WTC11 (cell line): ENCODE data around the gene HDAC5. TPM values are rescaled to one million over a fixed set of nuclear protein-coding genes. Genes with fewer than 3 reads are reported as not detected.
"Not testable (repeated sequence)": the region's sequence is repeated elsewhere in the genome, so short reads cannot be mapped to it uniquely, and the experiment has no call there.

Source experiments
- ATAC-seq: fragments of 200-7000 bp; cut with Tn5 transposase; 2 replicates; pipeline ENCODE4 v1.10.0; 2021; ENCODE audit warnings: mild to moderate bottlenecking, moderate library complexity
- CTCF ChIA-PET: fragments of 300-600 bp; sonication (Branson Sonifier 250); formaldehyde crosslinking; loops from one replicate; lab custom pipeline; 2021; ENCODE audit warnings: antibody characterized with exemption; lab: Charles Lee
- POLR2A ChIA-PET: fragments of 350-600 bp; sonication (Branson Sonifier 250); formaldehyde crosslinking; loops from one replicate; lab custom pipeline; 2021; ENCODE audit warnings: antibody characterized with exemption; lab: Charles Lee
- DNase-seq: peaks from one replicate; pipeline ENCODE4 v3.0.0; 2021; ENCODE audit warnings: low spot score
- H3K27ac Mint-ChIP-seq: 2 replicates; pipeline ENCODE4 v1.8.0; 2021; ENCODE audit warnings: mixed read lengths
- H3K27me3 Mint-ChIP-seq: 2 replicates; pipeline ENCODE4 v1.8.0; 2021; ENCODE audit warnings: low read depth, mild to moderate bottlenecking, moderate library complexity, mixed read lengths
- H3K36me3 Mint-ChIP-seq: 2 replicates; pipeline ENCODE4 v1.8.0; 2021; ENCODE audit warnings: mixed read lengths
- H3K4me1 Mint-ChIP-seq: 2 replicates; pipeline ENCODE4 v1.8.0; 2022; ENCODE audit warnings: mixed read lengths
- H3K4me3 Mint-ChIP-seq: 2 replicates; pipeline ENCODE4 v1.8.0; 2021; ENCODE audit warnings: mild to moderate bottlenecking, moderate library complexity, mixed read lengths
- H3K9me3 Mint-ChIP-seq: 2 replicates; pipeline ENCODE4 v1.8.0; 2021; ENCODE audit warnings: mixed read lengths
- CREB1 ChIP-seq: sonication (generic); formaldehyde crosslinking; IDR thresholded peaks from 2 replicates; pipeline ENCODE4 v1.8.0; 2023; ENCODE audit warnings: mild to moderate bottlenecking, missing genetic modification reagents
- CTCF ChIP-seq: fragments of 200-600 bp; IDR thresholded peaks from 2 replicates; pipeline ENCODE4 v1.8.0; 2022; ENCODE audit warnings: antibody characterized with exemption
- EMX1 ChIP-seq: fragments of 250-450 bp; sonication (Bioruptor Pico); IDR thresholded peaks from 2 replicates; pipeline ENCODE4 v1.8.0; 2021; ENCODE audit warnings: mild to moderate bottlenecking
- FOXP4 ChIP-seq: sonication (generic); formaldehyde crosslinking; IDR thresholded peaks from 2 replicates; pipeline ENCODE4 v1.8.0; 2022; ENCODE audit warnings: mild to moderate bottlenecking, missing genetic modification reagents
- GTF2I ChIP-seq: fragments of 250-450 bp; sonication (Bioruptor Pico); conservative IDR thresholded peaks from 2 replicates; pipeline ENCODE4 v1.4.0; 2021; ENCODE audit warnings: mild to moderate bottlenecking
- MXD4 ChIP-seq: fragments of 250-450 bp; sonication (Bioruptor Pico); IDR thresholded peaks from 2 replicates; pipeline ENCODE4 v1.8.0; 2021; ENCODE audit warnings: mild to moderate bottlenecking, moderate library complexity, borderline replicate concordance
- NR1H2 ChIP-seq: sonication (generic); formaldehyde crosslinking; IDR thresholded peaks from 2 replicates; pipeline ENCODE4 v1.9.0; 2021; ENCODE audit warnings: mild to moderate bottlenecking, moderate library complexity, missing genetic modification reagents
- NR2C2 ChIP-seq: sonication (generic); formaldehyde crosslinking; IDR thresholded peaks from 2 replicates; pipeline ENCODE4 v1.8.0; 2022; ENCODE audit warnings: mild to moderate bottlenecking, missing genetic modification reagents
- SOX15 ChIP-seq: fragments of 250-450 bp; sonication (Bioruptor Pico); IDR thresholded peaks from 2 replicates; pipeline ENCODE4 v1.9.0; 2021; ENCODE audit warnings: mild to moderate bottlenecking
- USF2 ChIP-seq: sonication (generic); formaldehyde crosslinking; IDR thresholded peaks from 2 replicates; pipeline ENCODE4 v1.8.1; 2023; ENCODE audit warnings: mild to moderate bottlenecking, missing genetic modification reagents, moderate library complexity
- ZNF138 ChIP-seq: sonication (generic); formaldehyde crosslinking; conservative IDR thresholded peaks from 2 replicates; pipeline ENCODE4 v1.8.1; 2022; ENCODE audit warnings: mild to moderate bottlenecking, moderate library complexity, missing genetic modification reagents
- ZNF396 ChIP-seq: fragments of 250-450 bp; sonication (Bioruptor Pico); IDR thresholded peaks from 2 replicates; pipeline ENCODE4 v1.8.0; 2021; ENCODE audit warnings: mild to moderate bottlenecking, moderate library complexity, borderline replicate concordance
- ZNF416 ChIP-seq: fragments of 250-450 bp; sonication (Bioruptor Pico); IDR thresholded peaks from 2 replicates; pipeline ENCODE4 v1.9.0; 2021; ENCODE audit warnings: mild to moderate bottlenecking, inconsistent platforms
- total RNA-seq: library from RNA; stranded (reverse); gene quantifications from 3 replicates; pipeline ENCODE4 v1.2.3, GENCODE V29; 2021
- TF ChIP-seq, protein P1 (sequence below): sonication (generic); formaldehyde crosslinking; IDR thresholded peaks from 2 replicates; pipeline ENCODE4 v1.8.1; 2022; ENCODE audit warnings: low read depth, mild to moderate bottlenecking, moderate library complexity, missing genetic modification reagents, borderline replicate concordance
- TF ChIP-seq, protein P2 (sequence below): sonication (generic); formaldehyde crosslinking; IDR thresholded peaks from 2 replicates; pipeline ENCODE4 v1.8.0; 2023; ENCODE audit warnings: missing genetic modification reagents, mild to moderate bottlenecking, borderline replicate concordance
- TF ChIP-seq, protein P3 (sequence below): sonication (generic); formaldehyde crosslinking; IDR thresholded peaks from 2 replicates; pipeline ENCODE4 v1.8.0; 2022; ENCODE audit warnings: mild to moderate bottlenecking, missing genetic modification reagents
- TF ChIP-seq, protein P4 (sequence below): sonication (generic); formaldehyde crosslinking; IDR thresholded peaks from 2 replicates; pipeline ENCODE4 v1.8.1; 2022; ENCODE audit warnings: low read depth, missing genetic modification reagents, borderline replicate concordance

The HDAC5 gene
- total RNA-seq, 1 experiment from 2014 or later, result 61.6 TPM

- TF ChIP-seq, protein P1, sequence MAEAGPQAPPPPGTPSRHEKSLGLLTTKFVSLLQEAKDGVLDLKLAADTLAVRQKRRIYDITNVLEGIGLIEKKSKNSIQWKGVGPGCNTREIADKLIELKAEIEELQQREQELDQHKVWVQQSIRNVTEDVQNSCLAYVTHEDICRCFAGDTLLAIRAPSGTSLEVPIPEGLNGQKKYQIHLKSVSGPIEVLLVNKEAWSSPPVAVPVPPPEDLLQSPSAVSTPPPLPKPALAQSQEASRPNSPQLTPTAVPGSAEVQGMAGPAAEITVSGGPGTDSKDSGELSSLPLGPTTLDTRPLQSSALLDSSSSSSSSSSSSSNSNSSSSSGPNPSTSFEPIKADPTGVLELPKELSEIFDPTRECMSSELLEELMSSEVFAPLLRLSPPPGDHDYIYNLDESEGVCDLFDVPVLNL, result no peak
These were observed 74.0 kb downstream of the HDAC5 start (continued) for GRCh38 chr17:44049294-44050060.

DNA sequence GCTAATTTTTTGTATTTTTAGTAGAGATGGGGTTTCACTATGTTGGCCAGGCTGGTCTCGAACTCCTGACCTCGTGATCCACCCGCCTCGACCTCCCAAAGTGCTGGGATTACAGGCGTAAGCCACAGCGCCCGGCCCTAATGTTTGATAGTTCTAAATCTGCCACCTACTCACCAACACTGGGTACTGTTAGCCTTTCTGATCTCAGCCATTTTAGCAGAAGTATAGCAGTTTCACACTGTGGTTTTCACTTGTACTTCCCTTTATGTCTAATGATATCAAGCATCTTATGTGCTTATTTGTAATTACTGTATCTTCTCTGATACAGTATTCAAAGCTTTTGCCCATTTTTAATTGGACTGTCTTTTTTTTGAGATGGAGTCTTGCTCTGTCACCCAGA lies 76.5 kb downstream of the HDAC5 start:
- DNase-seq, ATAC-seq, H3K9me3 Mint-ChIP-seq, H3K4me3 Mint-ChIP-seq, H3K27me3 Mint-ChIP-seq, POLR2A ChIA-PET: not testable (repeated sequence)
- peaks cover 37% of the 10 kb centered on the region for H3K36me3 Mint-ChIP-seq
- CTCF ChIA-PET, result interaction anchor here (0.7 kb wide), 1 partner anchor 37 kb away, joined by 4 read pairs; no protein-coding TSS in a partner anchor
- H3K27ac Mint-ChIP-seq, result peak overlapping the region; percentile 57; the same call in 1 of the 2 replicates
- peaks cover 16% of the 10 kb centered on the region for H3K4me1 Mint-ChIP-seq

DNA sequence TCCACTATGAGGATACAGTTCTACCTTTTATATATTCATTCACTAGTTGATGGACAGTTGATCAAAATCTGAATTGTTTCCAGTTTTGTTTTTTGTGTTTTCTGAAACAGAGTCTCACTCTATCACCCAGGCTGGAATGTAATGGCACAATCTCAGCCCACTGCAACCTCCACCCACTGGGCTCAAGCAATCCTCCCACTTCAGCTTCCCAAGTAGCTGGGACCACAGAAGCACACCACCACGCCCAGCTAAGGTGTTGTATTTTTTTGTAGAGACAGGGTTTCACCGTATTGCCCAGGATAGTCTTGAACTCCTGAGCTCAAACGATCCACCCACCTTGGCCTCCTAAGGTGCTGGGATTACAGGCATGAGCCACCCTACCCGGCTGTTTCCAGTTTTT lies 78.0 kb downstream of the HDAC5 start:
- Mint-ChIP-seq H3K36me3 (peaks cover 28% of the 10 kb centered on the region), H3K4me3 (no peak overlapping the region), H3K27me3 (no peaks in the 10 kb centered on the region), H3K9me3 (0 out of 2 replicates have a peak, but pooled peaks cover 3% of the 10 kb centered on the region), H3K27ac (no peak overlapping the region; the same call in 1 of the 2 replicates), H3K4me1 (peaks cover 16% of the 10 kb centered on the region)
- no peak for DNase-seq
- POLR2A ChIA-PET, result no interaction called here
- no peak for ATAC-seq
- TF ChIP-seq, protein P2, sequence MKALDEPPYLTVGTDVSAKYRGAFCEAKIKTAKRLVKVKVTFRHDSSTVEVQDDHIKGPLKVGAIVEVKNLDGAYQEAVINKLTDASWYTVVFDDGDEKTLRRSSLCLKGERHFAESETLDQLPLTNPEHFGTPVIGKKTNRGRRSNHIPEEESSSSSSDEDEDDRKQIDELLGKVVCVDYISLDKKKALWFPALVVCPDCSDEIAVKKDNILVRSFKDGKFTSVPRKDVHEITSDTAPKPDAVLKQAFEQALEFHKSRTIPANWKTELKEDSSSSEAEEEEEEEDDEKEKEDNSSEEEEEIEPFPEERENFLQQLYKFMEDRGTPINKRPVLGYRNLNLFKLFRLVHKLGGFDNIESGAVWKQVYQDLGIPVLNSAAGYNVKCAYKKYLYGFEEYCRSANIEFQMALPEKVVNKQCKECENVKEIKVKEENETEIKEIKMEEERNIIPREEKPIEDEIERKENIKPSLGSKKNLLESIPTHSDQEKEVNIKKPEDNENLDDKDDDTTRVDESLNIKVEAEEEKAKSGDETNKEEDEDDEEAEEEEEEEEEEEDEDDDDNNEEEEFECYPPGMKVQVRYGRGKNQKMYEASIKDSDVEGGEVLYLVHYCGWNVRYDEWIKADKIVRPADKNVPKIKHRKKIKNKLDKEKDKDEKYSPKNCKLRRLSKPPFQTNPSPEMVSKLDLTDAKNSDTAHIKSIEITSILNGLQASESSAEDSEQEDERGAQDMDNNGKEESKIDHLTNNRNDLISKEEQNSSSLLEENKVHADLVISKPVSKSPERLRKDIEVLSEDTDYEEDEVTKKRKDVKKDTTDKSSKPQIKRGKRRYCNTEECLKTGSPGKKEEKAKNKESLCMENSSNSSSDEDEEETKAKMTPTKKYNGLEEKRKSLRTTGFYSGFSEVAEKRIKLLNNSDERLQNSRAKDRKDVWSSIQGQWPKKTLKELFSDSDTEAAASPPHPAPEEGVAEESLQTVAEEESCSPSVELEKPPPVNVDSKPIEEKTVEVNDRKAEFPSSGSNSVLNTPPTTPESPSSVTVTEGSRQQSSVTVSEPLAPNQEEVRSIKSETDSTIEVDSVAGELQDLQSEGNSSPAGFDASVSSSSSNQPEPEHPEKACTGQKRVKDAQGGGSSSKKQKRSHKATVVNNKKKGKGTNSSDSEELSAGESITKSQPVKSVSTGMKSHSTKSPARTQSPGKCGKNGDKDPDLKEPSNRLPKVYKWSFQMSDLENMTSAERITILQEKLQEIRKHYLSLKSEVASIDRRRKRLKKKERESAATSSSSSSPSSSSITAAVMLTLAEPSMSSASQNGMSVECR (CRISPR knock-in tag), result no peak
- TF ChIP-seq, protein P3, sequence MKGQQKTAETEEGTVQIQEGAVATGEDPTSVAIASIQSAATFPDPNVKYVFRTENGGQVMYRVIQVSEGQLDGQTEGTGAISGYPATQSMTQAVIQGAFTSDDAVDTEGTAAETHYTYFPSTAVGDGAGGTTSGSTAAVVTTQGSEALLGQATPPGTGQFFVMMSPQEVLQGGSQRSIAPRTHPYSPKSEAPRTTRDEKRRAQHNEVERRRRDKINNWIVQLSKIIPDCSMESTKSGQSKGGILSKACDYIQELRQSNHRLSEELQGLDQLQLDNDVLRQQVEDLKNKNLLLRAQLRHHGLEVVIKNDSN (CRISPR knock-in tag), result no peak
- TF ChIP-seq USF2 (CRISPR knock-in tag) (no peak), FOXP4 (CRISPR knock-in tag) (no peak), NR2C2 (CRISPR knock-in tag) (no peak), NR1H2 (CRISPR knock-in tag) (no peak), ZNF416 (no peak), MXD4 (no peak), GTF2I (no peak), CTCF (no peak), SOX15 (no peak), ZNF396 (CRISPR knock-in tag) (no peak), ZNF138 (CRISPR knock-in tag) (no peak), EMX1 (CRISPR knock-in tag) (no peak), CREB1 (no peak)
- TF ChIP-seq, protein P4, sequence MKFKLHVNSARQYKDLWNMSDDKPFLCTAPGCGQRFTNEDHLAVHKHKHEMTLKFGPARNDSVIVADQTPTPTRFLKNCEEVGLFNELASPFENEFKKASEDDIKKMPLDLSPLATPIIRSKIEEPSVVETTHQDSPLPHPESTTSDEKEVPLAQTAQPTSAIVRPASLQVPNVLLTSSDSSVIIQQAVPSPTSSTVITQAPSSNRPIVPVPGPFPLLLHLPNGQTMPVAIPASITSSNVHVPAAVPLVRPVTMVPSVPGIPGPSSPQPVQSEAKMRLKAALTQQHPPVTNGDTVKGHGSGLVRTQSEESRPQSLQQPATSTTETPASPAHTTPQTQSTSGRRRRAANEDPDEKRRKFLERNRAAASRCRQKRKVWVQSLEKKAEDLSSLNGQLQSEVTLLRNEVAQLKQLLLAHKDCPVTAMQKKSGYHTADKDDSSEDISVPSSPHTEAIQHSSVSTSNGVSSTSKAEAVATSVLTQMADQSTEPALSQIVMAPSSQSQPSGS, result no peak
- CTCF ChIA-PET, result interaction anchor here (0.6 to 0.7 kb wide), 2 partner anchors 52 to 62 kb away, joined by 3 read pairs; no protein-coding TSS in a partner anchor
